ENCODE measurements around the gene ARID1B.

Gene ARID1B

DNA sequence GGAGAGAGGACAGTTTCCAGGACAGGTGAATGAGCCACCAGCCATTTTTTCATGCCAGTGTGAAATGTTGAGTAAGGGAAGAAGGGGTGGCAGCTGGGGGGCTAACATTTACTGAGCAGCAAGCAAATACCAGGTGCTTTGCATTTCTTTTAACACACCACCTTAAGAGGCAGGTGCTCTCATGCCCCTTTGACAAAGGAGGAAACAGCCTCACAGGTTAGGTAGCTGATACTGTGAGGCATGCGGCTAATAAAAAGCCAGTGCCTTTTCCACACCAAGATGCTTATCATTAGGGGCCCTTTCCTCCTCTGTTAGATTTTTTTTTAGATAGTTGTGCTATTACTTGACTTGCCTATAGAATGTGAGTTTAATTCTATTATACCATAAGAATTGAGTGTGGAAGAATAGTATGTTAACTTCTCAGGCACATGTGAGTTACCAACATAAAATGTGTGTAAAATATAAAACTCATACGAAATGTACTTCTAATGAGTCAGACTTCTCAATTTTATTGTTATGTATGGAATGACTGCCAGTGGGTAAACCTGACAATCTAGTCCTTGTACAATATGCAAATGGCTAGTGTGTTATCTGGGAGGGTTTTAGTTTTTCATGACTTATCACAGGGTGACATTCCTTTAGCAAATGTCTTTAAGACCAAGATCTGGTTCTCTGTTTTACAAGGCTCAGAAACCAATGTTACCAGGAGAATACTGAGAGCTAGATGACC lies 286.2 kb downstream of the ARID1B start:
- H3K36me3 Mint-ChIP-seq: peaks cover under 1% of the 10 kb centered on the region
- ATAC-seq (peak; percentile 93), DNase-seq (ENCODE audit: low spot score in 2 of 2) (no peak)
- H3K4me1 Mint-ChIP-seq: peaks cover 46% of the 10 kb centered on the region
- no peak overlapping the region for H3K4me3 Mint-ChIP-seq
- H3K27ac Mint-ChIP-seq: no peak overlapping the region
- H3K9me3 Mint-ChIP-seq: no peaks in the 10 kb centered on the region

DNA sequence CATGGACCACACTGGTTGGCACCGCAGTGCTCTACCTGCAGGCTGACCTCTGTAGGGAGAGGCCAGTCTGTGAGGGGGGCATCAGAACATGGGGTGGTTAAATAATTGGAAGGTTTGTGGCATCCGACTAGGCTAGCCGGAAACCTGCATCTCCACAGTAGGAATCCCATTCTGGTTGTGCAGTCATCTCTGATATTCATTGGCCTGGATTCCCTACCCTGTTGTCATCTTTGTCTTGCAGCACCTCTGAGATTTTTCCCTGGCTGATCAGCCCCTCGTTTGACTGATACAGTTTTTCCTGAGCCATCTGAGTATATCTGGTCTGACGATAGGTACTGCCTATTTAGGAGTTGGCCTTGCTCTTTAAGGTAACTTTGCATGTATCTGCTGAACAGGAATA lies 286.7 kb downstream of the ARID1B start:
- no peak for ATAC-seq
- peaks cover 47% of the 10 kb centered on the region for H3K4me1 Mint-ChIP-seq
- no peak overlapping the region for H3K4me3 Mint-ChIP-seq

DNA sequence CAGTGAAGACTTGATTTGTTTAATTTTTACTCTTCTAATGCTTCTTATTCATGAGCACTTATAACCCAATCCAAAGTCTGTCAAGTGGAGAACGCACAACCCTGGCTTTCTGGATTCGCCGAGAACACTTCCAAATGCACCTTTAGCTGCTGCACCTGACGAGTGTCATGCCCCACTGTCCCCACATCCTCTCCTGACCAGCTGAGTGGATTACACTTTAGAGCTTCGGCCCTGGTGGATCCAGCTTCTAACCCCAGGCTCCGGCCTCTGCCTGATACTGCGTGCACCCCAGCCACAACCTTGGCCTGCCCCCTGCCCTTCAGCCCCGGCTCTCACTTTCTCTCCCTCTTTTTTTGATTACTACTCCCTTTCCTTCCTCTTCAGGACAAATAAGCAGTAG lies 287.3 kb downstream of the ARID1B start:
- Mint-ChIP-seq H3K4me1 (peaks cover 47% of the 10 kb centered on the region), H3K27ac (no peak overlapping the region), H3K9me3 (no peaks in the 10 kb centered on the region), H3K4me3 (no peak overlapping the region), H3K36me3 (no peaks in the 10 kb centered on the region)
- ATAC-seq (no peak), DNase-seq (ENCODE audit: low spot score in 2 of 2) (no peak)

More for the DNA sequence above, 286.7 kb downstream of the ARID1B start:
- H3K9me3 Mint-ChIP-seq: no peaks in the 10 kb centered on the region
- DNase-seq (ENCODE audit: low spot score in 2 of 2): no peak
- no peaks in the 10 kb centered on the region for H3K36me3 Mint-ChIP-seq
- no peak overlapping the region for H3K27ac Mint-ChIP-seq

DNA sequence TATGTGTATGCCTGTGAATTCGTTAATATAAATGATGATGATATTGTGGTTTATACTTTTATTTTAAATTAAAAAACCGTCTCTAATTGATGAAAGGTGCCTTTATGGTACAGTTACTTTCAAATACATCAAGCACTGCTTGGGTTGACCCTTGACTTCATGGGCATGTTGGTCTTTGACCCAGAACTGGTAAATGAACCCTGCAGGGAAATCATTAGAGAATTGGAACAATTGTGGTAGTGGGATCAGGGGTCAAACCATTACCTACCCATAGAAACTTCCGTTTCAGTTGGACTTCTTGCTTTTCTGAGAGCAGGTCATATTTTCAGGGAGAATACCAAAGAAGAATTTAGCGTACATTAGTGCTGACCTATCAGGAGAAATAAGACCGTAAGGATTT lies 288.2 kb downstream of the ARID1B start:
- no peaks in the 10 kb centered on the region for H3K36me3 Mint-ChIP-seq
- DNase-seq (ENCODE audit: low spot score in 2 of 2) (no peak), ATAC-seq (no peak)
- no peak overlapping the region for H3K27ac Mint-ChIP-seq
- no peak overlapping the region for H3K4me3 Mint-ChIP-seq
- H3K9me3 Mint-ChIP-seq: no peaks in the 10 kb centered on the region
- peaks cover 46% of the 10 kb centered on the region for H3K4me1 Mint-ChIP-seq

DNA sequence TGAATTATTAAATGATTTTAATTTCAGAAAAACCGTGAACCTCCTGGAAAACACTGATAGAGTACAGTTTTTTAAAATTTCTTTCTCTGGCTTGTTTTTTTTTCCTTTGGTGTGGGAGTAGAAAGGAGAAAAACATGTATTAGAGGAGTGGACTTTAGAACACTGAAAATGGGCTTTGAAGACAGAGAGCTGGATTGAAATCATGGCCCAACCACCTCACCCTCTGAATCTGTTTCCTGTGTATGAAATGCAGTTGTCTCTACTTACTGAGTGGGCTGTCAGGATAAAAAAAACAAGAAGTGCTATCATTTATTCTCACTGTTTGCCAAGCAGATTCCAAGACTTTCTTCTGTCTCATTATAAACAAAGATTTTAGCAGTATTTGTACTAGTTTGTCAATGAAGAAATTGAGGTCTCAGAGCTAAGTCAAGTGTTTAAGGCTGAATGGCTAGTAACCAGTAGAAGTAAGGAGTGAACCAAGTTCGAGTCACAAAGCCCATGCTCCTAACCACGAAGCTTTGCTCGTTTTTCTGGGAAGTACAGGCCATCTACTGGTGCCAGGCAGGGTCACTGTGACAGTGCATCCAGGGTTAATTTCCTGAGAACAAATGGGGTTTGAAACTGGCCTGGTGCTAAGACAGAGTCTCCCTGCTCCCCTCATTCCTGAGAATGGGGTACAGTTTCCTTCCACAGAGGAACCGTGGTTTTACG lies 289.8 kb downstream of the ARID1B start:
- Mint-ChIP-seq H3K4me3 (no peak overlapping the region), H3K27ac (peak overlapping the region; percentile 62), H3K9me3 (no peaks in the 10 kb centered on the region), H3K36me3 (no peaks in the 10 kb centered on the region), H3K4me1 (peaks cover 49% of the 10 kb centered on the region)
- ATAC-seq (no peak), DNase-seq (ENCODE audit: low spot score in 2 of 2) (no peak)

DNA sequence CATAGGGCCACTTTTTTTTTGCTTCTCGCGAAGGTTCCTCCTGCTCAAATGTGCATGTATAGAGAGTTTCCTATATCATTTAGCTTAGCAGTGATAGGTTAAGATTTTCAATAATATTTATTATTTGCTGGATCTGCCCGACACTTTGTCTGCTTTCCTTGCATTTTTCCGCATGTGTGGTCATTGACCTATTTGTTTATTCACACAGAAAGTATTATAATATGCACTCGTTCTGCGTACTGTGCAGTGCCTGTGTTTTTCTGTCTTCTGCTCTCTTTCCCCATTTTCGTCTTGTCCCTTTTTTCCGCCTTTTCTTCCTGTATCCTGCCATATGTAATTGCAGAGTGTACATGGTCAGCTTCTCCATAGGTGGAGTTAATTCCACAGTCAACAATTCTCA lies 290.3 kb downstream of the ARID1B start:
- DNase-seq (ENCODE audit: low spot score in 2 of 2): no peak
- no peaks in the 10 kb centered on the region for H3K36me3 Mint-ChIP-seq
- no peak overlapping the region for H3K4me3 Mint-ChIP-seq
- H3K27ac Mint-ChIP-seq: no peak overlapping the region
- no peaks in the 10 kb centered on the region for H3K9me3 Mint-ChIP-seq
- ATAC-seq: no peak
- peaks cover 49% of the 10 kb centered on the region for H3K4me1 Mint-ChIP-seq

DNA sequence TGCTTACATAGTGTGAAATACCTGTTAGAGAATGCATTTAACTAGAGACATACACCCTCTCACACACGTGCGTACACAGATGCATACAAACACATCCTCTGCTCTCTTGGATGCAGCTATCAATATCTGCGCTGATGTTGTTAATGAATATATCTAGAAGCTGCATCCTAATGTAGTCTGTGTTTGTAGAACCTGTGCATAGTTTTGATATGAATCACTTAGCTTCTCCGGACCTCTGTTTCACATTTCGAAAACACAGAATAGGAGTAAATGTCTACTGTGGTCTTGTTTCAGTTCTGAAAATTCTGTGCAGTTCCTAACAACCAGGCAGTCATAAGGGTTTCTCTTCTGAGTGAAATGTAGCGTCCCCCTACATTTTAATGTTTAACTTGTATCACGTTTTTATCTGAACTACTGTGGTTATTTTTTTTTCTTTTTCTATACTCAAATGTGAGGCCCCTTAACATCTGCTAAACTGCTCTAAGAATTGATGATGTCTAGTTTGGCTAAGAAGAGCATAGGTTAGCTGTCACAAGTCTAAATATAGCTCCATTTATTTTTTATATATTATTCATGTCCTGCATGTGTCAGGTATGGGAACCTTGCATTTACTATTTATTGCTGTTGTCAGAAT lies 291.6 kb downstream of the ARID1B start:
- no peaks in the 10 kb centered on the region for H3K36me3 Mint-ChIP-seq
- DNase-seq (ENCODE audit: low spot score in 2 of 2) (no peak), ATAC-seq (peak; percentile 98)
- H3K9me3 Mint-ChIP-seq: no peaks in the 10 kb centered on the region
- H3K27ac Mint-ChIP-seq: peak overlapping the region; percentile 30
- peaks cover 45% of the 10 kb centered on the region for H3K4me1 Mint-ChIP-seq
- peak overlapping the region; percentile 35 for H3K4me3 Mint-ChIP-seq

DNA sequence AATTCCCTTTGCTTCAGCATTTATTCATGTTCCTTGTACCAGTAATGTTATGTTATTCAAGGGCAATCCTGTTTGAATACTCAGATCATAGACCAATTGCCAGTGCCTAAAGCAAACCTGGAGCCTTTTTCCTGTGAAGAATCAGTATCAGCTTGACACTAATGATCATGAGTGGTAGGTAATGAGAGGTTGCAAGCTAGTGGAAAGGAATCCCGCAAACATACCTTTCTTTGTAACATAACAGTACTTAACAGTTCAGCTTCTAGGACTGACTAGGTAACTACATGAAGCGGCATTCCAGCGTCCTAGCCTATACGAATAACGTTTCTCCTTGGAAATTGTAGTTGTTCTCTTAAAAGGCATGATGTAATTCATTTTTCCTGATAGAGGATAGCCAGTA lies 292.4 kb downstream of the ARID1B start:
- no peaks in the 10 kb centered on the region for H3K36me3 Mint-ChIP-seq
- no peak overlapping the region for H3K4me3 Mint-ChIP-seq
- no peaks in the 10 kb centered on the region for H3K9me3 Mint-ChIP-seq
- peaks cover 48% of the 10 kb centered on the region for H3K4me1 Mint-ChIP-seq
- no peak overlapping the region for H3K27ac Mint-ChIP-seq
- ATAC-seq (no peak), DNase-seq (ENCODE audit: low spot score in 2 of 2) (no peak)

DNA sequence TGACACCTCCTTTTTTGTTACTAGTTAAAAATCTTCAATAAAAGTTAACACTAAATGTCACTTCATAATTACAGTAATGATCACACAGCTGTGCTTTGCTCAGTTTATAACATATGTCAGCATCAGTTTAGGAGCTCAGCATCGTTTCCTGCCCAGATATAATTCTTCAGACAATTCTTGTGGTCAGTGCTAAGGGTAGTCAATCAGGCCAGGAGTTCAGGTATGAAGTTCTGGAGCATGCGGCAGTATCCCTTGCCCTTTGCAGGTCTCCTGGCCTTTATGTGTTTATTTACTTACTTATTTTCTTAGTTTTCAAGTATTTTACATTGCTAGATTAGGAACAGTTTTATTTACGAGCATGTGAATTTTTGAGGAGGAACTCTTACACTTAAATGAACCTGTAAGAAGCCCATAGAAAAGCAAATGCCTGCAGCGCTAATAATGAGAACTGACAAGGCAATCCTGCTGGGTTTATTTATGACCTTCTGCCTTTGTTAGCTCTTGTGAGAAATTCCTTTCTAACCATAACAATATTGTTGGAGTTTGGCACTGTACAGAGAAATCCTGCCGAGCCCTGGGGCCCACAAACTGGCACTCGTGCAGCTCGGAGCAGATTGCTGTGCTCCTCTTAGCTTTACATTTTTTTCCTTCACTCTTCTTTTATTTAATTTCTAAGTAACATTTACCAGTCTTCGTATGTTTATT lies 293.4 kb downstream of the ARID1B start:
- DNase-seq (ENCODE audit: low spot score in 2 of 2) (no peak), ATAC-seq (no peak)
- Mint-ChIP-seq H3K27ac (no peak overlapping the region), H3K36me3 (no peaks in the 10 kb centered on the region), H3K4me3 (no peak overlapping the region), H3K9me3 (no peaks in the 10 kb centered on the region), H3K4me1 (peaks cover 55% of the 10 kb centered on the region)

DNA sequence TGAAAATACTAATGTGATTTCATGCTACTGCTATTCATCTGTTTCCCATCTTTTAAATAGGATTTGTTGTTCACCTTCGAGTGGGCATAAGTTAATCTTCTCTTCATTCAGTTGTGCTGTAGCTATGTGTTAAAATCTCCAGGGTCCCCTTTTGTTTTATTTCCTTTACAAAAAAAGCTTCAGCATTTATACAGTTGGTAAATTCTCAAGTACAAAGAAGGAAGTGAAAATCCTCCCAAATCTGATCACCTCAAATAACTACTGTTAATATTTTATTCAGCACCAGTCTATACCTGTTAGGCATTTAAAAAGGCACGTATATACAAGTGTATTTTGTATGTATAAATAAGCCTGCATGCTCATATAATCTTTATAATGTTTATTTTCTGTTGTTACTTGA lies 294.9 kb downstream of the ARID1B start:
- Mint-ChIP-seq H3K9me3 (no peaks in the 10 kb centered on the region), H3K4me1 (peaks cover 59% of the 10 kb centered on the region)

DNA sequence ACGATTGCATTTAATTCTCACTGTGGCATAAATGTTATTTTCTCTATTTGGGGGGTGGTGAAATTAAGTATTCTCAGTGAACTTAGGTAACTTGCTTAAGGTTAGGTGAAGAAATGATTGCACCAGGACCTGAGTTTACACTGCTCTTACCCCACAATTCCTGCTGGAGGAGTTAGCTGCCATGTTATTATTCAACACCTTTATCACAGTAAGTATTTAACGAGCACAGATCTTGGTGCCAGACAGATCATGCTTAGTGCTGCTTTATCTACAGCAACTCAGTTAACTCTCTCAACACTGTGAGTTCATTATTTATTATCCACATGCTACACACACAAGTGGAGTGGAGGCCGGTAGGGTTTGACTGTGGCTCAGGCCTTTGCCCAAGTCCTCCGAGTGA lies 296.4 kb downstream of the ARID1B start:
- H3K36me3 Mint-ChIP-seq: no peaks in the 10 kb centered on the region

More for the DNA sequence above, 294.9 kb downstream of the ARID1B start:
- Mint-ChIP-seq H3K4me3 (no peak overlapping the region), H3K27ac (no peak overlapping the region), H3K36me3 (no peaks in the 10 kb centered on the region)
- DNase-seq (ENCODE audit: low spot score in 2 of 2) (no peak), ATAC-seq (no peak)

DNA sequence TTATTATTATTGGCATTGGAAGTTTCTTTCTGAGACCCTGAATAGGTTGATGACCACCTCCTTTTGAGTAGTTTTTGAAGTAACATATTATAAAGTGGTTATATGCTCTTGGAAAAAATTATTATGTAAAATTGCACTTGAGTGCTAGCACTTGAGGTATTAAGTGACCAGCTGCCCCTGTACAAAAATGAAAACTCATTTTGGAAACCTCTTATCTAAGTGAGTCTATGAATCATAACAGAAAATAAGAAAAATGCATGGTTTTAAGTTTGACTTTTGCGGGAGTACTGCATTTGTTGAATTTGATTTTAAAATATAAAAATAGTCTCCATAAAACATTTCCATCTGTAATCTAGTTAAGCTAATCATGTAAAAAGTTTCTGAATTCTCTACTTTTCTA lies 297.8 kb downstream of the ARID1B start:
- no peak overlapping the region for H3K27ac Mint-ChIP-seq
- no peaks in the 10 kb centered on the region for H3K9me3 Mint-ChIP-seq
- no peak for ATAC-seq
- H3K36me3 Mint-ChIP-seq: no peaks in the 10 kb centered on the region
- peaks cover 49% of the 10 kb centered on the region for H3K4me1 Mint-ChIP-seq
- DNase-seq (ENCODE audit: low spot score in 2 of 2): no peak
- no peak overlapping the region for H3K4me3 Mint-ChIP-seq

More for the DNA sequence above, 296.4 kb downstream of the ARID1B start:
- ATAC-seq (no peak), DNase-seq (ENCODE audit: low spot score in 2 of 2) (no peak)
- H3K4me1 Mint-ChIP-seq: peaks cover 51% of the 10 kb centered on the region
- no peak overlapping the region for H3K4me3 Mint-ChIP-seq
- no peaks in the 10 kb centered on the region for H3K9me3 Mint-ChIP-seq
- no peak overlapping the region for H3K27ac Mint-ChIP-seq

DNA sequence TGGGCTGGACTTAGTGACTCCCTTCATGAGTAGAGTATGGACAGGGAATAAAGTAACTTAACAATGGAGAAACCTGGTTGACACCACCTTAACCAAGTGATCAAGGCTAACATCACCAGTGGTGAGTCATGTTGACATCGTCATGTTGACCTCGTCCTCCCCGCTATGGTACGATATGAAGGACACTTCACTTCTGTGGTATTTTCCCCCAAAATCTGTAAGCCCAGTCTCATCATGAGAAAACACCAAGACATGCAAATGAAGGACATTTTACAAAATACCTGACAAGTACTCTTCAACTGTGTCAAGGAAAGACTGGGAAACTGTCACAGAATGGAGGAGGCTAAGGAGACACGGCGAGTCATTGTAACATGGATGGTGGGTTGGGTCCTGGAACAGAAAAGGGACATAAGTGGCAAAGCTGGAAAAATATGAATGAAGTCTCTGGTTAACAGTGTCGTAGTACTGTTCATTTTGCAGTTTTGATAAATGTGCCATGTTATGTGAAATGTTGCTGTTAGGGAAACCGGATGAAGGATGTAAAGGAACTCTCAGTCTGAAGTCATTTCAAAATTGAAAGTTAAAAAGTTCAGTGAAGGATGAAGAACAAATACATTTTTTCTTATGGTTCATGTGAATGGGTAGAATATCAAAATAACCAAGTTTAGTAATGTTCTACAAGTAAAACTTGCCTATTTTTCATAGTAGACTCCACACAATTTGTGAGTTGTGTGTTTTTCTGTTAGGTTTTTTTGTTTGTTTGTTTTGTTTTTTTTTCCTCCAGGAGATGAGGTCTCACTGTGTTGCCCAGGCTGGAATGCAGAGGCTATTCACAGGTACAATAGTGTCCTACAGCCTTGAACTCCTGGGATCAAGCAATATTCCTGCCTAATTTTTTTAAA lies 298.6 kb downstream of the ARID1B start:
- no peaks in the 10 kb centered on the region for H3K36me3 Mint-ChIP-seq
- peak overlapping the region; percentile 66 for H3K4me3 Mint-ChIP-seq
- H3K4me1 Mint-ChIP-seq: peaks cover 42% of the 10 kb centered on the region
- H3K27ac Mint-ChIP-seq: peak overlapping the region; percentile 94
- DNase-seq (ENCODE audit: low spot score in 2 of 2) (no peak), ATAC-seq (peak; percentile 97)
- no peaks in the 10 kb centered on the region for H3K9me3 Mint-ChIP-seq

DNA sequence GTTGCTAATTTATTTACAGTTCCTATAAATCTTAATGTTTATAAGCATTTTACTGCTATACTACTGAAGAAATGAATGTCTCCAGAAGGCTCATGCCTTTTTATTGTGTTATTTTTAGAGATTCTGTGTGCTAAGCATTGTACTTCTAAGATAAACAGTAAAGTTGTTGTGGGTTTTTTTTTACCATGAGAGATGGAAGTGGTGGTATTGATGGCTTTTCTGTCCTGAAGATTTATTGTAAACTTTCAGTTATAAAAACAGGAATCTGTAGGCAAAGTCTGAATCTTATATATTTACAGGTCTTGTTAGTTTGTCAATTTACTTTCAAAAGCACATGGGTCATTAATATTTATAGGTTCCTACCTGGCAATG lies 299.3 kb downstream of the ARID1B start:
- H3K4me1 Mint-ChIP-seq: peaks cover 36% of the 10 kb centered on the region

More for the DNA sequence above, 299.3 kb downstream of the ARID1B start:
- peak overlapping the region; percentile 94 for H3K27ac Mint-ChIP-seq
- no peaks in the 10 kb centered on the region for H3K36me3 Mint-ChIP-seq
- DNase-seq (ENCODE audit: low spot score in 2 of 2): no peak
- H3K4me3 Mint-ChIP-seq: peak overlapping the region; percentile 66
- no peak for ATAC-seq
- no peaks in the 10 kb centered on the region for H3K9me3 Mint-ChIP-seq

Data from stimulated activated effector memory CD8-positive, alpha-beta T cell treated with anti-CD3 and anti-CD28 coated beads, Interleukin-12 subunit alpha, Interleukin-12 subunit beta, amount 100 ng/mL, for 72 hours (primary cell).